H9 (cell line): Measurements from ENCODE around the gene INPP5E. TPM values are rescaled to one million over a fixed set of nuclear protein-coding genes. Genes with fewer than 3 reads are reported as not detected.

Experiments
- DNase-seq: peaks from one replicate; pipeline ENCODE4 v3.0.0-alpha.2; 2017
- H2AFZ ChIP-seq: one replicate; pipeline ENCODE4 v1.6.1; 2013; ENCODE audit warnings: mild to moderate bottlenecking, low read length, control low read depth, moderate library complexity
- H2AK5ac ChIP-seq: 2 replicates; pipeline ENCODE4 v1.6.1; 2013; ENCODE audit warnings: low read length, control low read depth, mixed read lengths; ENCODE audit not compliant: insufficient read length
- H2BK120ac ChIP-seq: one replicate; pipeline ENCODE4 v1.6.1; 2013; ENCODE audit warnings: low read depth, mild to moderate bottlenecking, low read length, control low read depth, inconsistent platforms; ENCODE audit not compliant: poor library complexity, severe bottlenecking
- H2BK12ac ChIP-seq: 2 replicates; pipeline ENCODE4 v1.6.1; 2013; ENCODE audit warnings: low read length, control low read depth, mixed read lengths, low read depth; ENCODE audit not compliant: insufficient read length
- H2BK15ac ChIP-seq: 2 replicates; pipeline ENCODE4 v1.6.1; 2013; ENCODE audit warnings: low read depth, low read length, control low read depth
- H2BK20ac ChIP-seq: one replicate; pipeline ENCODE4 v1.6.1; 2013; ENCODE audit warnings: low read depth, mild to moderate bottlenecking, low read length, control low read depth, inconsistent platforms; ENCODE audit not compliant: poor library complexity, severe bottlenecking
- H2BK5ac ChIP-seq: 2 replicates; pipeline ENCODE4 v1.6.1; 2013; ENCODE audit warnings: low read length, control low read depth, mixed read lengths; ENCODE audit not compliant: insufficient read length
- H3K14ac ChIP-seq: 2 replicates; pipeline ENCODE4 v1.6.1; 2013; ENCODE audit warnings: low read length, control low read depth; ENCODE audit not compliant: insufficient read depth
- H3K18ac ChIP-seq: 2 replicates; pipeline ENCODE4 v1.6.1; 2013; ENCODE audit warnings: low read depth, mild to moderate bottlenecking, mixed read lengths, low read length, control low read depth; ENCODE audit not compliant: insufficient read length
- H3K23ac ChIP-seq: 2 replicates; pipeline ENCODE4 v1.6.1; 2013; ENCODE audit warnings: low read length, control low read depth, mixed read lengths, low read depth; ENCODE audit not compliant: insufficient read length
- H3K23me2 ChIP-seq: 2 replicates; pipeline ENCODE4 v1.6.1; 2013; ENCODE audit warnings: low read depth, mild to moderate bottlenecking, mixed read lengths, low read length, control low read depth; ENCODE audit not compliant: insufficient read length, poor library complexity, severe bottlenecking
- H3K27ac ChIP-seq: 2 replicates; pipeline ENCODE4 v1.5.1; 2013; ENCODE audit warnings: low read length, control low read depth, mixed read lengths, low read depth; ENCODE audit not compliant: insufficient read length
- H3K27me3 ChIP-seq: 2 replicates; pipeline ENCODE4 v1.6.1; 2013; ENCODE audit warnings: low read length, control low read depth, inconsistent platforms; ENCODE audit not compliant: insufficient read depth
- H3K4ac ChIP-seq: 2 replicates; pipeline ENCODE4 v1.6.1; 2013; ENCODE audit warnings: low read depth, mild to moderate bottlenecking, control low read depth, inconsistent platforms, low read length, moderate library complexity
- H3K4me1 ChIP-seq: 2 replicates; pipeline ENCODE4 v1.6.1; 2013; ENCODE audit warnings: low read length, control low read depth, inconsistent platforms; ENCODE audit not compliant: insufficient read depth
- H3K4me2 ChIP-seq: 2 replicates; pipeline ENCODE4 v1.6.1; 2013; ENCODE audit warnings: low read length, control low read depth, mixed read lengths; ENCODE audit not compliant: insufficient read length, insufficient read depth
- H3K56ac ChIP-seq: 2 replicates; pipeline ENCODE4 v1.6.1; 2013; ENCODE audit warnings: low read depth, mild to moderate bottlenecking, mixed read lengths, low read length, control low read depth; ENCODE audit not compliant: insufficient read length
- H3K79me1 ChIP-seq: 2 replicates; pipeline ENCODE4 v1.6.1; 2013; ENCODE audit warnings: low read depth, mild to moderate bottlenecking, moderate library complexity, low read length, control low read depth, inconsistent platforms; ENCODE audit not compliant: insufficient read depth, poor library complexity, severe bottlenecking
- H3K79me2 ChIP-seq: 2 replicates; pipeline ENCODE4 v1.6.1; 2013; ENCODE audit warnings: low read length, control low read depth, inconsistent platforms; ENCODE audit not compliant: insufficient read depth
- H3K9ac ChIP-seq: 2 replicates; pipeline ENCODE4 v1.6.1; 2013; ENCODE audit warnings: low read length, control low read depth, mixed read lengths; ENCODE audit not compliant: insufficient read length; ENCODE audit errors: extremely low read depth
- H3K9me3 ChIP-seq: one replicate; pipeline ENCODE4 v1.6.1; 2013; ENCODE audit warnings: low read depth, low read length, inconsistent platforms; ENCODE audit not compliant: control insufficient read depth
- H3T11ph ChIP-seq: one replicate; pipeline ENCODE4 v1.6.1; 2013; ENCODE audit warnings: mild to moderate bottlenecking, low read length, control low read depth, inconsistent platforms
- H4K20me1 ChIP-seq: one replicate; pipeline ENCODE4 v1.6.1; 2013; ENCODE audit not compliant: control insufficient read depth, insufficient read length, insufficient read depth
- H4K5ac ChIP-seq: 2 replicates; pipeline ENCODE4 v1.6.1; 2013; ENCODE audit warnings: low read depth, mild to moderate bottlenecking, mixed read lengths, low read length, control low read depth; ENCODE audit not compliant: insufficient read length
- H4K8ac ChIP-seq: replicated peaks from 2 replicates; pipeline ENCODE4 v1.6.1; 2013; ENCODE audit warnings: low read length, control low read depth, mixed read lengths, low read depth; ENCODE audit not compliant: insufficient read length
- H4K91ac ChIP-seq: 2 replicates; pipeline ENCODE4 v1.6.1; 2013; ENCODE audit warnings: low read depth, mild to moderate bottlenecking, moderate library complexity, mixed read lengths, low read length, control low read depth; ENCODE audit not compliant: insufficient read length
- H3K27ac Mint-ChIP-seq, 3 experiments: 2 replicates in 2 of 3; 3 replicates in 1 of 3; pipeline ENCODE4 v1.8.0; 2020 to 2021; ENCODE audit warnings: mixed read lengths in 3 of 3, mild to moderate bottlenecking in 1 of 3, moderate library complexity in 1 of 3
- H3K27me3 Mint-ChIP-seq: 2 replicates; pipeline ENCODE4 v1.8.0; 2021; ENCODE audit warnings: low read depth, mild to moderate bottlenecking, moderate library complexity, mixed read lengths
- H3K36me3 Mint-ChIP-seq, 3 experiments: 2 replicates in 2 of 3; 3 replicates in 1 of 3; pipeline ENCODE4 v1.8.0; 2020 to 2021; ENCODE audit warnings: low read depth in 3 of 3, mixed read lengths in 3 of 3; ENCODE audit not compliant: insufficient read depth in 1 of 3
- H3K4me1 Mint-ChIP-seq, 2 experiments: 2 replicates each; pipeline ENCODE4 v1.8.0; 2020; ENCODE audit warnings: mixed read lengths in 2 of 2
- H3K4me3 Mint-ChIP-seq, 2 experiments: 2 replicates in 1 of 2; 3 replicates in 1 of 2; pipeline ENCODE4 v1.8.0; 2020 to 2021; ENCODE audit warnings: mild to moderate bottlenecking in 2 of 2, mixed read lengths in 2 of 2, moderate library complexity in 1 of 2
- H3K9me3 Mint-ChIP-seq, 2 experiments: 2 replicates in 1 of 2; 3 replicates in 1 of 2; pipeline ENCODE4 v1.8.0; 2020; ENCODE audit warnings: mild to moderate bottlenecking in 2 of 2, mixed read lengths in 2 of 2, moderate library complexity in 1 of 2
- WGBS: extraction: QIAGEN DNeasy Blood & Tissue Kit; methylation state at CpG from one replicate; pipeline ENCODE4 v1.1.7; 2013; ENCODE audit warnings: missing lambda C conversion rate, low lambda C conversion rate, mixed read lengths; ENCODE audit not compliant: insufficient read length; ENCODE audit errors: extremely low coverage; 5-methylcytosine and 5-hydroxymethylcytosine counted together
- total RNA-seq: library from RNA; stranded (reverse); gene quantifications from 2 replicates; pipeline ENCODE4 v1.2.1, GENCODE V29; 2021
- TF ChIP-seq, protein P1 (sequence below): fragments of 200-600 bp; sonication (generic); conservative IDR thresholded peaks from 3 replicates; pipeline ENCODE4 v1.8.0; 2021; ENCODE audit warnings: antibody characterized with exemption, mild to moderate bottlenecking

The INPP5E gene
- total RNA-seq, 1 experiment from 2014 or later: 21.0 TPM

DNA sequence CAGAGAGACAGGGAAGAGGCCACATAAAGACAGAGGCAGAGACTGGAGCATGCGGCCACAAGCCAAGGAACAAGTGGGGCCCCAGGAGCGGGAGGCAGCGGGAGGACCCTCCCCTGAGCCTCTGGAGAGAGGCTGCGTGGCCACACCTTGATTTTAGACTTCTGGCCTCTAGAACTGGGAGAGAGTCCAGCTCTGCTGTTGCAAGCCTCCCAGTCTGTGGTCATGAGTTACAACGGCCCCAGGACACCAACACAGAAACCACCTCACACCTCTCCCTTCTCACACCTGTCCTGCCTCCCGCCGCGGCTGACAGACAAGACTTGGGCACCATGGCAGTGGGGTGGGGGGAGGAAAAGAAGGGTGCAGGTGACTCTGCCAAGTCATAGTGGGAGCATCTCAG lies 2.2 kb downstream of the INPP5E start:
- Histone ChIP-seq H3K23me2 (peaks cover 14% of the 10 kb centered on the region), H3K4ac (no peak overlapping the region), H3K23ac (no peak overlapping the region), H2BK20ac (no peak overlapping the region), H2BK15ac (no peak overlapping the region), H2AK5ac (no peak overlapping the region), H2AFZ (no peak overlapping the region), H2BK120ac (no peak overlapping the region), H4K91ac (no peak overlapping the region), H3K79me1 (peaks cover 2% of the 10 kb centered on the region), H3K9me3 (no peaks in the 10 kb centered on the region), H2BK5ac (no peak overlapping the region), H3K27ac (no peak overlapping the region), H3T11ph (no peak overlapping the region), H4K20me1 (no peaks in the 10 kb centered on the region), H3K27me3 (no peaks in the 10 kb centered on the region), H4K5ac (no peak overlapping the region), H3K79me2 (peaks cover 5% of the 10 kb centered on the region; the same call in 1 of the 2 replicates), H2BK12ac (no peak overlapping the region), H3K14ac (no peak overlapping the region; the same call in 1 of the 2 replicates), H3K56ac (no peak overlapping the region), H3K4me1 (no peaks in the 10 kb centered on the region), H3K18ac (no peak overlapping the region), H3K4me2 (no peak overlapping the region), H3K9ac (no peak overlapping the region), H4K8ac (no peak overlapping the region)
- Mint-ChIP-seq H3K4me3 (peak overlapping the region; percentile 82 to 86), H3K9me3 (no peaks in the 10 kb centered on the region), H3K4me1 (peaks cover 15 to 16% of the 10 kb centered on the region in 2 experiments), H3K27ac (0 out of 7 replicates have a peak overlapping the region, but pooled peaks of 1 of the 3 experiments have one; percentile 33), H3K27me3 (no peaks in the 10 kb centered on the region), H3K36me3 (peaks cover 5 to 29% (median 11%) of the 10 kb centered on the region in 3 experiments)
- no peak for DNase-seq
- WGBS: no CpG with 5 or more reads among the region's 8 CpGs
- TF ChIP-seq, protein P1, sequence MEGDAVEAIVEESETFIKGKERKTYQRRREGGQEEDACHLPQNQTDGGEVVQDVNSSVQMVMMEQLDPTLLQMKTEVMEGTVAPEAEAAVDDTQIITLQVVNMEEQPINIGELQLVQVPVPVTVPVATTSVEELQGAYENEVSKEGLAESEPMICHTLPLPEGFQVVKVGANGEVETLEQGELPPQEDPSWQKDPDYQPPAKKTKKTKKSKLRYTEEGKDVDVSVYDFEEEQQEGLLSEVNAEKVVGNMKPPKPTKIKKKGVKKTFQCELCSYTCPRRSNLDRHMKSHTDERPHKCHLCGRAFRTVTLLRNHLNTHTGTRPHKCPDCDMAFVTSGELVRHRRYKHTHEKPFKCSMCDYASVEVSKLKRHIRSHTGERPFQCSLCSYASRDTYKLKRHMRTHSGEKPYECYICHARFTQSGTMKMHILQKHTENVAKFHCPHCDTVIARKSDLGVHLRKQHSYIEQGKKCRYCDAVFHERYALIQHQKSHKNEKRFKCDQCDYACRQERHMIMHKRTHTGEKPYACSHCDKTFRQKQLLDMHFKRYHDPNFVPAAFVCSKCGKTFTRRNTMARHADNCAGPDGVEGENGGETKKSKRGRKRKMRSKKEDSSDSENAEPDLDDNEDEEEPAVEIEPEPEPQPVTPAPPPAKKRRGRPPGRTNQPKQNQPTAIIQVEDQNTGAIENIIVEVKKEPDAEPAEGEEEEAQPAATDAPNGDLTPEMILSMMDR: no peak
